Measurements from ENCODE around the gene RNF207. TPM values are rescaled to one million over a fixed set of nuclear protein-coding genes. Genes with fewer than 3 reads are reported as not detected.

RNF207 gene
- total RNA-seq, 2 donors from 2014 or later = 45.7 to 47.4 TPM

DNA sequence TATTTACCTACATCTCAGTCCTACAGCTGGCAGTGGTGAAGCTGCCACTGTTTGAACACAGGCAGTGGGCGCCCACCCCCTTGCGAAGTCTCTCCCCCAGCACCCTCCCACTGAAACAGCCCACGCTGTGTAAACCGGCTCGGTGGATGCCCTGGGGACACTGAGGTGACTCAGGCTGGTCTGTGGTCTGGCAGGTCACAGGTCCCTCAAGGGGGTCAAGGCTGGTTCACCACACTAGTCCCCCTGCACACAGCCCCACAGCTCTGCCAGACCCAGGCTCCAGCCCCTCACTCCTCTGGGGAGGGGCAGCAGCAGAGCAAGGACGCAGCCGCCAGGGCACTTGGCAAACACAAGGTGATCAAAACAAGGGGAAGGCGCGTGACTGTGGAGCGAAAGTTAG lies 33.4 kb upstream of the RNF207 start:
- TF ChIP-seq POLR2A (IDR thresholded peaks at IDR 0.05) (no peak), POLR2AphosphoS5 (IDR thresholded peaks at IDR 0.05) (no peak)
- TF ChIP-seq, protein P1, sequence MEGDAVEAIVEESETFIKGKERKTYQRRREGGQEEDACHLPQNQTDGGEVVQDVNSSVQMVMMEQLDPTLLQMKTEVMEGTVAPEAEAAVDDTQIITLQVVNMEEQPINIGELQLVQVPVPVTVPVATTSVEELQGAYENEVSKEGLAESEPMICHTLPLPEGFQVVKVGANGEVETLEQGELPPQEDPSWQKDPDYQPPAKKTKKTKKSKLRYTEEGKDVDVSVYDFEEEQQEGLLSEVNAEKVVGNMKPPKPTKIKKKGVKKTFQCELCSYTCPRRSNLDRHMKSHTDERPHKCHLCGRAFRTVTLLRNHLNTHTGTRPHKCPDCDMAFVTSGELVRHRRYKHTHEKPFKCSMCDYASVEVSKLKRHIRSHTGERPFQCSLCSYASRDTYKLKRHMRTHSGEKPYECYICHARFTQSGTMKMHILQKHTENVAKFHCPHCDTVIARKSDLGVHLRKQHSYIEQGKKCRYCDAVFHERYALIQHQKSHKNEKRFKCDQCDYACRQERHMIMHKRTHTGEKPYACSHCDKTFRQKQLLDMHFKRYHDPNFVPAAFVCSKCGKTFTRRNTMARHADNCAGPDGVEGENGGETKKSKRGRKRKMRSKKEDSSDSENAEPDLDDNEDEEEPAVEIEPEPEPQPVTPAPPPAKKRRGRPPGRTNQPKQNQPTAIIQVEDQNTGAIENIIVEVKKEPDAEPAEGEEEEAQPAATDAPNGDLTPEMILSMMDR (IDR thresholded peaks at IDR 0.05) = no peak
- H3K27ac ChIP-seq = no peak overlapping the region
- no peaks in the 10 kb centered on the region for H3K9me3 ChIP-seq
- no peak overlapping the region for H3K4me3 ChIP-seq
- intact Hi-C loops (cut with DNase I) = loop anchor here (10.0 kb wide), 1 partner anchor 118 kb away; no protein-coding TSS in a partner anchor
- H3K4me1 ChIP-seq (replicated peaks) = no peaks in the 10 kb centered on the region
- 66% methylated on average over 10 of the region's 10 CpGs for WGBS
- no peak for DNase-seq (ENCODE audit: low spot score)
- H3K27me3 ChIP-seq (replicated peaks; ENCODE audit: insufficient read depth) = peaks cover 5% of the 10 kb centered on the region
- H3K36me3 ChIP-seq = no peaks in the 10 kb centered on the region

DNA sequence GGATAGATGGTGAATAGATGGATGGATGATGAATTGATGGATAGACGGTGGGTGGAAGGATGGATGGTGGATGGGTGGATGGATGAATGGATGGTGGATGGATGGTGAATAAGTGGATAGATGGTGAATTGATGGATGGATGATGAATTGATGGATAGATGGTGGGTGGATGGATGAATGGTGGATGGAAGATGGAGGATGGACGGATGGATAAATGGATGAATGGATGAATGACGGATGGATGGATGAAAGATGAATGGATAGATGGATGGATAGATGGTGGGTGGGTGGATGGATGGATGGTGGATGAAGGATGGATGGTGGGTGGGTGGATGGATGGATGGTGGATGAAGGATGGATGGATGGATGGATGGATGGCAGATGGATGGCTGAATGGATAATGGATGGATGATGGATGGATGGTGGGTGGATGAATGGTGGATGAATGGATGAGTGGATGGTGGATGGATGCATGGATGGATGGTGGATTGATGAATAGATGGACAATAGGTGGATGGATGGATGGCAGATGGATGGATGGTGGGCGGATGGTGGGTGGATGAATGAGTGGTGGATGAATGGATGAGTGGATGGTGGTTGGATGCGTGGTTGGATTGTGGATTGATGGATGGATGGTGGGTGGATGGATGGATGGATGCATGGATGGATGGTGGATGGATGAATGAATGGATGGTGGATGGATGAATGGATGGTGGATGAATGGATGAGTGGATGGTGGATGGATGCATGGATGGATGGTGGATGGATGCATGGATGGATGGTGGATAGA lies 31.1 kb upstream of the RNF207 start:
- Histone ChIP-seq H3K27me3 (replicated peaks; ENCODE audit: insufficient read depth) (peaks cover 20% of the 10 kb centered on the region), H3K4me3 (no peak overlapping the region), H3K9me3 (no peaks in the 10 kb centered on the region), H3K36me3 (no peaks in the 10 kb centered on the region), H3K27ac (no peak overlapping the region), H3K4me1 (replicated peaks) (peaks cover 7% of the 10 kb centered on the region)
- no peak for TF ChIP-seq POLR2AphosphoS5 (IDR thresholded peaks at IDR 0.05)
- TF ChIP-seq, protein P1 (IDR thresholded peaks at IDR 0.05) = no peak
- intact Hi-C loops (cut with DNase I) = loop anchor here (10.0 kb wide), 1 partner anchor 120 kb away; no protein-coding TSS in a partner anchor
- WGBS = 85% methylated on average over 5 of the region's 5 CpGs
- DNase-seq (ENCODE audit: low spot score) = no peak

DNA sequence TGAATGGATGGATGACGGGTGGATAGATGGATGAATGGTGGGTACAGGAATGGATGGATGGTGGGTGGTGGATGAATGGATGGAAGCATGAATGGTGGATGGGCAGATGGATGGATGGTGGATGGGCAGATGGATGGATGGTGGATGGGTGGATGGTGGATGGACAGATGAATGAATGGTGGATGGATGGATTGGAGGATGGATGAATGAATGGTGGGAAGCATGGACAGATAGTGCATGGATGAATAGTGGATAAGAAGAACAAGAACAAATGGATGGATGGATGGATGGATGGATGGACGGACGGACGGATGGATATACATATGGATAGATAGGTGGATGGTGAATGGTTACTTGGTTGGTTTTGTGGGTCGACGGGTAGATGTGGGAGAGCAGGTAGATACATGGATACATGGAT lies 30.5 kb upstream of the RNF207 start:
- H3K27me3 ChIP-seq (replicated peaks; ENCODE audit: insufficient read depth) = peaks cover 18% of the 10 kb centered on the region
- H3K4me1 ChIP-seq (replicated peaks) = peaks cover 7% of the 10 kb centered on the region
- no peak overlapping the region for H3K4me3 ChIP-seq
- 90% methylated on average over 6 of the region's 6 CpGs for WGBS
- TF ChIP-seq, protein P1 (IDR thresholded peaks at IDR 0.05) = no peak
- DNase-seq (ENCODE audit: low spot score) = no peak
- H3K27ac ChIP-seq = no peak overlapping the region
- intact Hi-C loops (cut with DNase I) = loop anchor here (10.0 kb wide), 1 partner anchor 121 kb away; no protein-coding TSS in a partner anchor
- H3K9me3 ChIP-seq = no peaks in the 10 kb centered on the region
- H3K36me3 ChIP-seq = no peaks in the 10 kb centered on the region

DNA sequence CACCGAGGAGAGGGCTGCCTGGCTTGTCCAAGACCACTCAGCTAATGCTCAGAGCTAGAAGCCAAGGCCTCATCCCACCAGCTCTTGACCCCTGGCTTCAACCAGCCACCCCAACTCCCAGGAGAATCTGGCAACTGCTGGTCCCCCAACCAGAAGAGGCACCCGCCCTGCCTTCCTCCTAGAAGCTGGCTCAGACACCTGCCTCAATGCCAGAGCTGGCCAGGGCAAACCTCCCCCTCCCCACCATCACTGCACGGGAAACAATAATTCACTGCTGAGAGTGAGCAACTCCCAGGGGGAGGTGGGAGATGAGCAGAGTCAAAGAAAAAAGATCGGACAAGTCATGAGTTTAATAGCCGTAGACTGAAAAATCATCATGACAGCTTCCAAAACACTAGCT lies 29.1 kb upstream of the RNF207 start:
- DNase-seq (ENCODE audit: low spot score) = no peak
- peaks cover 7% of the 10 kb centered on the region for H3K4me1 ChIP-seq (replicated peaks)
- 80% methylated on average over 5 of the region's 5 CpGs for WGBS

More for the DNA sequence above, 29.1 kb upstream of the RNF207 start:
- Histone ChIP-seq H3K36me3 (no peaks in the 10 kb centered on the region), H3K9me3 (no peaks in the 10 kb centered on the region), H3K27ac (no peak overlapping the region), H3K4me3 (no peak overlapping the region), H3K27me3 (replicated peaks; ENCODE audit: insufficient read depth) (peaks cover 15% of the 10 kb centered on the region)
- TF ChIP-seq POLR2AphosphoS5 (IDR thresholded peaks at IDR 0.05) = no peak
- TF ChIP-seq, protein P1 (IDR thresholded peaks at IDR 0.05) = no peak
- no peak for TF ChIP-seq POLR2A (IDR thresholded peaks at IDR 0.05)
- intact Hi-C loops (cut with DNase I) = loop anchor here (10.0 kb wide), 1 partner anchor 122 kb away; no protein-coding TSS in a partner anchor
